Esophagus squamous epithelium (tissue), 4 donors: ENCODE results near the gene GAB2.

Experiments
- POLR2A ChIP-seq, 4 donors: fragments of 450-650 bp; IDR thresholded peaks; one replicate each; pipeline ENCODE4 v1.6.1; 2017; ENCODE audit warnings: antibody characterized with exemption in 4 of 4, mild to moderate bottlenecking in 4 of 4, moderate library complexity in 3 of 4
- TF ChIP-seq, protein P1 (sequence below), 6 experiments: fragments of 450-650 bp in 4 of 6; fragments of 200-600 bp in 2 of 6; sonication (generic) in 2 of 6; IDR thresholded peaks; one replicate each; pipeline ENCODE4 v1.5.1; 2016 to 2019; ENCODE audit warnings: antibody characterized with exemption in 6 of 6, mild to moderate bottlenecking in 4 of 6, moderate library complexity in 4 of 6

DNA sequence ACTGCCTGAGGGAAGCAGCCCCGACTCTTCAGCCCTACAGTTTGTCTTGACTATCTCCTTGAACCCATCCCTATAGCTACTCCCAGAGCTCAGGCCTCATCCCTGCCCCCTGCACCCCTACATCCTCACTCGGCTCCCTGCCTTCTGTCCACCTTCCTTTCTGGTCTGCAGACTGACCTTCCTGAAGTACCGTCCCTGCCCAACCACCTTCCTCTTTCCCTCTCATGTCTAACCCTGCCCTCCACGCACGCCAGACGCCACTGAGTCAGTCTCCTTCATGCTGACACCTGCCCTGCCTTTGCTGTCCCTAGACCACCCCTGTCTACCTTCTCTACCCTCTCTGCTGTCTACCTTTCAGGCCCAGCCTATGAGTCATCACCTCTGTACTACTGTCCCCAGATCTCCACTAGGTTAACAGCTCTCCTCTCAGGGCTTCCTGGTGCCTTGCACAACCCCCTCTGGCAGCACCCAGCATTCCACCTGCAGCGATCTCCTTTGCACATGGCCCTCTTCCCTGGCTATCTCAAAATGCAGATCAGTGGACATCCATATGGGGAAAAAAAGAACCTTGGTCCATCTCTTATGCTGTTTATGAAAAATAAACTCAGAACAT lies 238.1 kb downstream of the GAB2 start:
- no peak for TF ChIP-seq POLR2A (IDR thresholded peaks at IDR 0.05)
- TF ChIP-seq, protein P1, sequence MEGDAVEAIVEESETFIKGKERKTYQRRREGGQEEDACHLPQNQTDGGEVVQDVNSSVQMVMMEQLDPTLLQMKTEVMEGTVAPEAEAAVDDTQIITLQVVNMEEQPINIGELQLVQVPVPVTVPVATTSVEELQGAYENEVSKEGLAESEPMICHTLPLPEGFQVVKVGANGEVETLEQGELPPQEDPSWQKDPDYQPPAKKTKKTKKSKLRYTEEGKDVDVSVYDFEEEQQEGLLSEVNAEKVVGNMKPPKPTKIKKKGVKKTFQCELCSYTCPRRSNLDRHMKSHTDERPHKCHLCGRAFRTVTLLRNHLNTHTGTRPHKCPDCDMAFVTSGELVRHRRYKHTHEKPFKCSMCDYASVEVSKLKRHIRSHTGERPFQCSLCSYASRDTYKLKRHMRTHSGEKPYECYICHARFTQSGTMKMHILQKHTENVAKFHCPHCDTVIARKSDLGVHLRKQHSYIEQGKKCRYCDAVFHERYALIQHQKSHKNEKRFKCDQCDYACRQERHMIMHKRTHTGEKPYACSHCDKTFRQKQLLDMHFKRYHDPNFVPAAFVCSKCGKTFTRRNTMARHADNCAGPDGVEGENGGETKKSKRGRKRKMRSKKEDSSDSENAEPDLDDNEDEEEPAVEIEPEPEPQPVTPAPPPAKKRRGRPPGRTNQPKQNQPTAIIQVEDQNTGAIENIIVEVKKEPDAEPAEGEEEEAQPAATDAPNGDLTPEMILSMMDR (IDR thresholded peaks at IDR 0.05): no peak
